ENCODE data around the gene ALS2.
A peak's percentile ranks its signal among the peaks of the same experiment; 100 is the strongest.
"Not testable (repeated sequence)": the region's sequence is repeated elsewhere in the genome, so short reads cannot be mapped to it uniquely, and the experiment has no call there.

ALS2 gene

GRCh38 chr2:201780674-201781493, at the start of gene ALS2:
TSS of gene ALS2 (minus strand) at chr2:201780933. CDS start at chr2:201768885, 12,048 bp downstream.
- Histone ChIP-seq H3K9ac (ENCODE audit: low read depth, low read length) (peak within 1 kb of the TSS; percentile 79), H3K27me3 (ENCODE audit: control insufficient read depth, insufficient read depth, low read length) (no peaks in the 10 kb centered on the region), H3K9me3 (ENCODE audit: control insufficient read depth, insufficient read depth, low read length) (no peaks in the 10 kb centered on the region), H3K4me3 (ENCODE audit: low read depth, low read length) (peak within 1 kb of the TSS; percentile 83), H3K27ac (ENCODE audit: low read depth, low read length) (peak within 1 kb of the TSS; percentile 97), H3K36me3 (ENCODE audit: control insufficient read depth, insufficient read depth, low read length) (no peaks in the 10 kb centered on the region), H3K4me1 (ENCODE audit: control insufficient read depth, insufficient read depth, low read length) (peaks cover 24% of the 10 kb centered on the region)

- H3K4me1 ChIP-seq (ENCODE audit: control insufficient read depth, insufficient read depth, low read length), result no peaks in the 10 kb centered on the region
- no peaks in the 10 kb centered on the region for H3K27me3 ChIP-seq (ENCODE audit: control insufficient read depth, insufficient read depth, low read length)
- no peak overlapping the region for H3K9ac ChIP-seq (ENCODE audit: low read depth, low read length)
- no peaks in the 10 kb centered on the region for H3K36me3 ChIP-seq (ENCODE audit: control insufficient read depth, insufficient read depth, low read length)
- H3K9me3 ChIP-seq (ENCODE audit: control insufficient read depth, insufficient read depth, low read length), result no peaks in the 10 kb centered on the region
- H3K4me3 ChIP-seq (ENCODE audit: low read depth, low read length), result no peak overlapping the region
- H3K27ac ChIP-seq (ENCODE audit: low read depth, low read length), result no peak overlapping the region
These were observed 47.5 kb upstream of the ALS2 start for GRCh38 chr2:201828220-201828619.

GRCh38 chr2:201827621-201828020, 46.9 kb upstream of the ALS2 start:
- no peaks in the 10 kb centered on the region for H3K4me1 ChIP-seq (ENCODE audit: control insufficient read depth, insufficient read depth, low read length)
- H3K4me3 ChIP-seq (ENCODE audit: low read depth, low read length), result no peak overlapping the region
- no peaks in the 10 kb centered on the region for H3K27me3 ChIP-seq (ENCODE audit: control insufficient read depth, insufficient read depth, low read length)
- H3K36me3 ChIP-seq (ENCODE audit: control insufficient read depth, insufficient read depth, low read length), result no peaks in the 10 kb centered on the region
- H3K9ac ChIP-seq (ENCODE audit: low read depth, low read length), result no peak overlapping the region
- no peaks in the 10 kb centered on the region for H3K9me3 ChIP-seq (ENCODE audit: control insufficient read depth, insufficient read depth, low read length)
- no peak overlapping the region for H3K27ac ChIP-seq (ENCODE audit: low read depth, low read length)

GRCh38 chr2:201824212-201824611, 43.5 kb upstream of the ALS2 start:
- no peak overlapping the region for H3K4me3 ChIP-seq (ENCODE audit: low read depth, low read length)
- no peaks in the 10 kb centered on the region for H3K9me3 ChIP-seq (ENCODE audit: control insufficient read depth, insufficient read depth, low read length)
- H3K9ac ChIP-seq (ENCODE audit: low read depth, low read length), result no peak overlapping the region
- H3K27me3 ChIP-seq (ENCODE audit: control insufficient read depth, insufficient read depth, low read length), result no peaks in the 10 kb centered on the region
- no peaks in the 10 kb centered on the region for H3K36me3 ChIP-seq (ENCODE audit: control insufficient read depth, insufficient read depth, low read length)
- H3K4me1 ChIP-seq (ENCODE audit: control insufficient read depth, insufficient read depth, low read length), result no peaks in the 10 kb centered on the region
- no peak overlapping the region for H3K27ac ChIP-seq (ENCODE audit: low read depth, low read length)

- Histone ChIP-seq H3K4me1 (ENCODE audit: control insufficient read depth, insufficient read depth, low read length) (no peaks in the 10 kb centered on the region), H3K9ac (ENCODE audit: low read depth, low read length) (no peak overlapping the region), H3K27ac (ENCODE audit: low read depth, low read length) (no peak overlapping the region), H3K27me3 (ENCODE audit: control insufficient read depth, insufficient read depth, low read length) (no peaks in the 10 kb centered on the region), H3K36me3 (ENCODE audit: control insufficient read depth, insufficient read depth, low read length) (no peaks in the 10 kb centered on the region), H3K9me3 (ENCODE audit: control insufficient read depth, insufficient read depth, low read length) (peaks cover 10% of the 10 kb centered on the region; the same call in 1 of the 2 replicates), H3K4me3 (ENCODE audit: low read depth, low read length) (no peak overlapping the region)
These were observed 40.3 kb upstream of the ALS2 start for GRCh38 chr2:201821080-201821479.

GRCh38 chr2:201820383-201821007, 39.8 kb upstream of the ALS2 start:
- Histone ChIP-seq H3K27me3 (ENCODE audit: control insufficient read depth, insufficient read depth, low read length) (no peaks in the 10 kb centered on the region), H3K27ac (ENCODE audit: low read depth, low read length) (no peak overlapping the region), H3K36me3 (ENCODE audit: control insufficient read depth, insufficient read depth, low read length) (no peaks in the 10 kb centered on the region), H3K9me3 (ENCODE audit: control insufficient read depth, insufficient read depth, low read length) (peaks cover 10% of the 10 kb centered on the region; the same call in 1 of the 2 replicates), H3K9ac (ENCODE audit: low read depth, low read length) (no peak overlapping the region), H3K4me3 (ENCODE audit: low read depth, low read length) (no peak overlapping the region), H3K4me1 (ENCODE audit: control insufficient read depth, insufficient read depth, low read length) (no peaks in the 10 kb centered on the region)

GRCh38 chr2:201816657-201817575, 36.2 kb upstream of the ALS2 start:
- Histone ChIP-seq H3K36me3 (ENCODE audit: control insufficient read depth, insufficient read depth, low read length) (no peaks in the 10 kb centered on the region), H3K4me1 (ENCODE audit: control insufficient read depth, insufficient read depth, low read length) (no peaks in the 10 kb centered on the region; the same call in 1 of the 2 replicates), H3K9ac (ENCODE audit: low read depth, low read length) (no peak overlapping the region), H3K27me3 (ENCODE audit: control insufficient read depth, insufficient read depth, low read length) (no peaks in the 10 kb centered on the region), H3K4me3 (ENCODE audit: low read depth, low read length) (no peak overlapping the region), H3K27ac (ENCODE audit: low read depth, low read length) (no peak overlapping the region), H3K9me3 (ENCODE audit: control insufficient read depth, insufficient read depth, low read length) (peaks cover 10% of the 10 kb centered on the region; the same call in 1 of the 2 replicates)

GRCh38 chr2:201813996-201814760, 33.4 kb upstream of the ALS2 start:
- peaks cover 10% of the 10 kb centered on the region; the same call in 1 of the 2 replicates for H3K9me3 ChIP-seq (ENCODE audit: control insufficient read depth, insufficient read depth, low read length)
- no peak overlapping the region for H3K27ac ChIP-seq (ENCODE audit: low read depth, low read length)
- H3K9ac ChIP-seq (ENCODE audit: low read depth, low read length), result no peak overlapping the region
- no peaks in the 10 kb centered on the region for H3K36me3 ChIP-seq (ENCODE audit: control insufficient read depth, insufficient read depth, low read length)
- H3K4me3 ChIP-seq (ENCODE audit: low read depth, low read length), result no peak overlapping the region
- H3K27me3 ChIP-seq (ENCODE audit: control insufficient read depth, insufficient read depth, low read length), result no peaks in the 10 kb centered on the region
- no peaks in the 10 kb centered on the region; the same call in 1 of the 2 replicates for H3K4me1 ChIP-seq (ENCODE audit: control insufficient read depth, insufficient read depth, low read length)

GRCh38 chr2:201810604-201811003, 29.9 kb upstream of the ALS2 start:
- not testable (repeated sequence) for H3K36me3 ChIP-seq (ENCODE audit: control insufficient read depth, insufficient read depth, low read length); H3K27ac ChIP-seq (ENCODE audit: low read depth, low read length); H3K9ac ChIP-seq (ENCODE audit: low read depth, low read length); H3K27me3 ChIP-seq (ENCODE audit: control insufficient read depth, insufficient read depth, low read length); H3K4me3 ChIP-seq (ENCODE audit: low read depth, low read length); H3K9me3 ChIP-seq (ENCODE audit: control insufficient read depth, insufficient read depth, low read length)
- H3K4me1 ChIP-seq (ENCODE audit: control insufficient read depth, insufficient read depth, low read length), result peaks cover 14% of the 10 kb centered on the region

GRCh38 chr2:201809633-201810032, 28.9 kb upstream of the ALS2 start:
- Histone ChIP-seq H3K4me1 (ENCODE audit: control insufficient read depth, insufficient read depth, low read length) (peaks cover 14% of the 10 kb centered on the region), H3K9ac (ENCODE audit: low read depth, low read length) (no peak overlapping the region), H3K4me3 (ENCODE audit: low read depth, low read length) (no peak overlapping the region), H3K27ac (ENCODE audit: low read depth, low read length) (no peak overlapping the region), H3K27me3 (ENCODE audit: control insufficient read depth, insufficient read depth, low read length) (no peaks in the 10 kb centered on the region), H3K9me3 (ENCODE audit: control insufficient read depth, insufficient read depth, low read length) (no peaks in the 10 kb centered on the region), H3K36me3 (ENCODE audit: control insufficient read depth, insufficient read depth, low read length) (no peaks in the 10 kb centered on the region)

All from HUES48 (cell line).